CD8-positive, alpha-beta memory T cell (primary cell): Measurements from ENCODE around the gene CCBE1. TPM values are rescaled to one million over a fixed set of nuclear protein-coding genes. Genes with fewer than 3 reads are reported as not detected.

ENCODE experiments used
- CTCF ChIA-PET: fragments of 350-600 bp; sonication (Branson Sonifier 250); formaldehyde crosslinking; loops from one replicate; lab custom pipeline; 2021; ENCODE audit warnings: antibody characterized with exemption; lab: Charles Lee
- POLR2A ChIA-PET: fragments of 350-600 bp; sonication (Branson Sonifier 250); formaldehyde crosslinking; loops from one replicate; lab custom pipeline; 2021; ENCODE audit warnings: antibody characterized with exemption; lab: Charles Lee
- DNase-seq, 5 donors: peaks; one replicate each; pipeline versions ENCODE4 v3.0.0 to v3.0.0-alpha.2; 2020 to 2022; ENCODE audit warnings: mixed read lengths in 1 of 5
- H3K27ac ChIP-seq: one replicate; pipeline ENCODE4 v1.7.0; 2013; ENCODE audit warnings: low read depth, mild to moderate bottlenecking, low read length, moderate library complexity
- H3K27me3 ChIP-seq: 2 replicates; pipeline ENCODE4 v1.7.0; 2013; ENCODE audit warnings: low read length, mild to moderate bottlenecking; ENCODE audit not compliant: insufficient read depth, poor library complexity, severe bottlenecking
- H3K36me3 ChIP-seq: 2 replicates; pipeline ENCODE4 v1.7.0; 2013; ENCODE audit warnings: mild to moderate bottlenecking, low read length, moderate library complexity; ENCODE audit not compliant: insufficient read depth
- H3K4me1 ChIP-seq: 2 replicates; pipeline ENCODE4 v1.7.0; 2013; ENCODE audit warnings: mild to moderate bottlenecking, low read length, moderate library complexity; ENCODE audit not compliant: insufficient read depth
- H3K4me3 ChIP-seq: 2 replicates; pipeline ENCODE4 v1.7.0; 2013; ENCODE audit warnings: mild to moderate bottlenecking, low read length
- H3K9me3 ChIP-seq: 2 replicates; pipeline ENCODE4 v1.7.0; 2013; ENCODE audit warnings: mild to moderate bottlenecking, low read length
- H3K27ac Mint-ChIP-seq, 8 donors: one replicate each; pipeline ENCODE4 v1.8.0; 2020 to 2021; ENCODE audit warnings: mixed read lengths in 8 of 8, mild to moderate bottlenecking in 6 of 8, inconsistent platforms in 3 of 8, moderate library complexity in 3 of 8
- H3K27me3 Mint-ChIP-seq, 2 donors: one replicate each; pipeline ENCODE4 v1.8.0; 2020 to 2021; ENCODE audit warnings: mixed read lengths in 2 of 2, mild to moderate bottlenecking in 1 of 2, moderate library complexity in 1 of 2
- H3K36me3 Mint-ChIP-seq, 3 donors: one replicate each; pipeline ENCODE4 v1.8.0; 2020 to 2021; ENCODE audit warnings: mixed read lengths in 3 of 3, inconsistent platforms in 1 of 3, mild to moderate bottlenecking in 1 of 3
- H3K4me1 Mint-ChIP-seq, 3 donors: one replicate each; pipeline ENCODE4 v1.8.0; 2020 to 2021; ENCODE audit warnings: mixed read lengths in 3 of 3, inconsistent platforms in 1 of 3, mild to moderate bottlenecking in 1 of 3
- H3K4me3 Mint-ChIP-seq, 7 donors: one replicate each; pipeline ENCODE4 v1.8.0; 2020 to 2021; ENCODE audit warnings: mixed read lengths in 7 of 7, mild to moderate bottlenecking in 6 of 7, moderate library complexity in 4 of 7, inconsistent platforms in 2 of 7
- H3K9me3 Mint-ChIP-seq, 5 donors: one replicate each; pipeline ENCODE4 v1.8.0; 2020 to 2022; ENCODE audit warnings: mixed read lengths in 5 of 5, mild to moderate bottlenecking in 3 of 5, moderate library complexity in 2 of 5, inconsistent platforms in 1 of 5
- polyA plus RNA-seq: library from polyadenylated mRNA; unstranded; fragments of 300-500 nt; fragmentation: Illumina TruSeq; gene quantifications from one replicate; pipeline ENCODE4 v1.2.3, GENCODE V29; 2021
- total RNA-seq, 2 experiments: library from RNA; stranded (reverse); gene quantifications; one replicate each; pipeline ENCODE4 v1.2.3, GENCODE V29; 2021

The CCBE1 gene
- total and polyA plus RNA-seq, 3 experiments from 2014 or later = not detected

- Histone ChIP-seq H3K27me3 (no peaks in the 10 kb centered on the region), H3K27ac (no peak overlapping the region), H3K4me3 (no peak overlapping the region), H3K36me3 (no peaks in the 10 kb centered on the region), H3K4me1 (no peaks in the 10 kb centered on the region), H3K9me3 (no peaks in the 10 kb centered on the region)
- Mint-ChIP-seq H3K27me3 (no peaks in the 10 kb centered on the region), H3K4me3 (no peak overlapping the region), H3K36me3 (no peaks in the 10 kb centered on the region), H3K27ac (no peak overlapping the region), H3K4me1 (no peaks in the 10 kb centered on the region), H3K9me3 (peaks cover 0 to 8% (median 0%) of the 10 kb centered on the region in 5 donors)
- ChIA-PET POLR2A (no interaction called here), CTCF (no interaction called here)
- DNase-seq = no peak
Measured at GRCh38 chr18:59547581-59548182, 149.5 kb downstream of the CCBE1 start.

GRCh38 chr18:59546188-59546587, 151.0 kb downstream of the CCBE1 start:
- ChIA-PET POLR2A (no interaction called here), CTCF (no interaction called here)
- Histone ChIP-seq H3K9me3 (no peaks in the 10 kb centered on the region), H3K27me3 (no peaks in the 10 kb centered on the region), H3K4me3 (no peak overlapping the region), H3K36me3 (no peaks in the 10 kb centered on the region), H3K27ac (no peak overlapping the region), H3K4me1 (no peaks in the 10 kb centered on the region)
- no peaks in the 10 kb centered on the region for H3K36me3 Mint-ChIP-seq
- no peak for DNase-seq
- H3K27me3 Mint-ChIP-seq = peaks cover 0 to 1% of the 10 kb centered on the region in 2 donors
- H3K4me3 Mint-ChIP-seq = no peak overlapping the region
- H3K9me3 Mint-ChIP-seq = peaks cover 0 to 8% (median 0%) of the 10 kb centered on the region in 5 donors
- H3K27ac Mint-ChIP-seq = no peak overlapping the region
- H3K4me1 Mint-ChIP-seq = no peaks in the 10 kb centered on the region

GRCh38 chr18:59540780-59541179, 156.4 kb downstream of the CCBE1 start:
- CTCF ChIA-PET = no interaction called here
- Histone ChIP-seq H3K4me1 (no peaks in the 10 kb centered on the region), H3K4me3 (no peak overlapping the region), H3K27me3 (no peaks in the 10 kb centered on the region), H3K27ac (no peak overlapping the region), H3K9me3 (no peaks in the 10 kb centered on the region), H3K36me3 (no peaks in the 10 kb centered on the region)
- H3K4me3 Mint-ChIP-seq = no peak overlapping the region
- POLR2A ChIA-PET = no interaction called here
- H3K36me3 Mint-ChIP-seq = no peaks in the 10 kb centered on the region
- peaks cover 1 to 4% of the 10 kb centered on the region in 2 donors for H3K27me3 Mint-ChIP-seq
- no peak overlapping the region for H3K27ac Mint-ChIP-seq
- peaks cover 0 to 6% (median 0%) of the 10 kb centered on the region in 5 donors for H3K9me3 Mint-ChIP-seq
- no peak for DNase-seq
- H3K4me1 Mint-ChIP-seq = no peaks in the 10 kb centered on the region

GRCh38 chr18:59540346-59540745, 156.9 kb downstream of the CCBE1 start:
- Histone ChIP-seq H3K4me1 (no peaks in the 10 kb centered on the region), H3K9me3 (no peaks in the 10 kb centered on the region), H3K4me3 (no peak overlapping the region), H3K27ac (no peak overlapping the region), H3K27me3 (no peaks in the 10 kb centered on the region), H3K36me3 (no peaks in the 10 kb centered on the region)
- Mint-ChIP-seq H3K9me3 (peaks cover 0 to 6% (median 2%) of the 10 kb centered on the region in 5 donors), H3K36me3 (no peaks in the 10 kb centered on the region), H3K27me3 (peaks cover 1 to 4% of the 10 kb centered on the region in 2 donors), H3K4me3 (no peak overlapping the region), H3K4me1 (no peaks in the 10 kb centered on the region), H3K27ac (no peak overlapping the region)
- ChIA-PET POLR2A (no interaction called here), CTCF (no interaction called here)
- DNase-seq = no peak

GRCh38 chr18:59539108-59539507, 158.1 kb downstream of the CCBE1 start:
- Mint-ChIP-seq H3K27me3 (peaks cover 1 to 7% of the 10 kb centered on the region in 2 donors), H3K4me1 (no peaks in the 10 kb centered on the region), H3K27ac (no peak overlapping the region), H3K9me3 (peaks cover 0 to 6% (median 3%) of the 10 kb centered on the region in 5 donors), H3K36me3 (no peaks in the 10 kb centered on the region), H3K4me3 (no peak overlapping the region)
- H3K9me3 ChIP-seq = no peaks in the 10 kb centered on the region
- H3K36me3 ChIP-seq = no peaks in the 10 kb centered on the region
- DNase-seq = no peak
- H3K4me1 ChIP-seq = no peaks in the 10 kb centered on the region
- POLR2A ChIA-PET = no interaction called here
- H3K27ac ChIP-seq = no peak overlapping the region
- CTCF ChIA-PET = no interaction called here
- no peak overlapping the region for H3K4me3 ChIP-seq
- no peaks in the 10 kb centered on the region for H3K27me3 ChIP-seq

- peaks cover 1 to 7% of the 10 kb centered on the region in 2 donors for H3K27me3 Mint-ChIP-seq
- CTCF ChIA-PET = no interaction called here
Measured at GRCh38 chr18:59537579-59537978, 159.6 kb downstream of the CCBE1 start.

GRCh38 chr18:59536166-59536565, 161.1 kb downstream of the CCBE1 start:
- peaks cover 0 to 4% (median 3%) of the 10 kb centered on the region in 5 donors for H3K9me3 Mint-ChIP-seq
- H3K4me1 Mint-ChIP-seq = no peaks in the 10 kb centered on the region
- H3K4me3 Mint-ChIP-seq = no peak overlapping the region
- no peak overlapping the region for H3K27ac ChIP-seq
- H3K27me3 ChIP-seq = no peaks in the 10 kb centered on the region
- no peaks in the 10 kb centered on the region for H3K4me1 ChIP-seq
- H3K27me3 Mint-ChIP-seq = peaks cover 0 to 7% of the 10 kb centered on the region in 2 donors
- ChIA-PET CTCF (interaction anchor here (0.7 kb wide), 1 partner anchor 32 kb away, joined by 3 read pairs; no protein-coding TSS in a partner anchor), POLR2A (no interaction called here)
- no peak overlapping the region for H3K27ac Mint-ChIP-seq
- no peak for DNase-seq
- no peak overlapping the region for H3K4me3 ChIP-seq
- no peaks in the 10 kb centered on the region for H3K9me3 ChIP-seq
- H3K36me3 ChIP-seq = no peaks in the 10 kb centered on the region
- no peaks in the 10 kb centered on the region for H3K36me3 Mint-ChIP-seq

More at GRCh38 chr18:59537579-59537978, 159.6 kb downstream of the CCBE1 start:
- Histone ChIP-seq H3K36me3 (no peaks in the 10 kb centered on the region), H3K27me3 (no peaks in the 10 kb centered on the region), H3K4me3 (no peak overlapping the region), H3K9me3 (no peaks in the 10 kb centered on the region), H3K4me1 (no peaks in the 10 kb centered on the region), H3K27ac (no peak overlapping the region)
- H3K36me3 Mint-ChIP-seq = no peaks in the 10 kb centered on the region
- POLR2A ChIA-PET = no interaction called here
- H3K4me1 Mint-ChIP-seq = no peaks in the 10 kb centered on the region
- no peak overlapping the region for H3K4me3 Mint-ChIP-seq
- no peak for DNase-seq
- no peak overlapping the region for H3K27ac Mint-ChIP-seq
- peaks cover 0 to 6% (median 3%) of the 10 kb centered on the region in 5 donors for H3K9me3 Mint-ChIP-seq

GRCh38 chr18:59535055-59535454, 162.2 kb downstream of the CCBE1 start:
- no peak overlapping the region for H3K27ac Mint-ChIP-seq
- H3K4me1 Mint-ChIP-seq = no peaks in the 10 kb centered on the region
- no peaks in the 10 kb centered on the region for H3K36me3 Mint-ChIP-seq
- no peak for DNase-seq
- CTCF ChIA-PET = no interaction called here
- no peaks in the 10 kb centered on the region for H3K9me3 ChIP-seq
- no peaks in the 10 kb centered on the region for H3K4me1 ChIP-seq
- peaks cover 4 to 7% of the 10 kb centered on the region in 2 donors for H3K27me3 Mint-ChIP-seq
- POLR2A ChIA-PET = no interaction called here
- peaks cover 0 to 4% (median 3%) of the 10 kb centered on the region in 5 donors for H3K9me3 Mint-ChIP-seq
- H3K36me3 ChIP-seq = no peaks in the 10 kb centered on the region
- no peak overlapping the region for H3K27ac ChIP-seq
- no peaks in the 10 kb centered on the region for H3K27me3 ChIP-seq
- no peak overlapping the region for H3K4me3 ChIP-seq
- H3K4me3 Mint-ChIP-seq = no peak overlapping the region
